Activated naive CD8-positive, alpha-beta T cell treated with anti-CD3 and anti-CD28 coated beads, Interleukin-2, amount 10 ng/mL, durations not matched to agents 7 days and 5 days (primary cell): ENCODE results near the gene SLC37A1. TPM values are rescaled to one million over a fixed set of nuclear protein-coding genes. Genes with fewer than 3 reads are reported as not detected.
A peak's percentile ranks its signal among the peaks of the same experiment; 100 is the strongest.

Experiments used
- ATAC-seq: fragments of 150-1000 bp; cut with Tn5 transposase; one replicate; pipeline ENCODE4 v1.10.0; 2021; ENCODE audit warnings: low read depth, moderate library complexity
- POLR2A ChIA-PET: fragments of 350-600 bp; sonication (Branson Sonifier 250); formaldehyde crosslinking; loops from one replicate; lab custom pipeline; 2021; ENCODE audit warnings: antibody characterized with exemption; lab: Charles Lee
- DNase-seq: peaks from one replicate; pipeline ENCODE4 v3.0.0; 2021
- H3K27ac Mint-ChIP-seq: one replicate; pipeline ENCODE4 v1.8.0; 2022; ENCODE audit warnings: mild to moderate bottlenecking, mixed read lengths
- H3K27me3 Mint-ChIP-seq: one replicate; pipeline ENCODE4 v1.8.0; 2022; ENCODE audit warnings: mild to moderate bottlenecking, moderate library complexity, mixed read lengths
- H3K36me3 Mint-ChIP-seq: one replicate; pipeline ENCODE4 v1.8.0; 2021; ENCODE audit warnings: mild to moderate bottlenecking, mixed read lengths
- H3K4me1 Mint-ChIP-seq: one replicate; pipeline ENCODE4 v1.8.0; 2021; ENCODE audit warnings: mixed read lengths
- H3K4me3 Mint-ChIP-seq: one replicate; pipeline ENCODE4 v1.8.0; 2022; ENCODE audit warnings: mild to moderate bottlenecking, moderate library complexity, mixed read lengths
- H3K9me3 Mint-ChIP-seq: one replicate; pipeline ENCODE4 v1.8.0; 2021; ENCODE audit warnings: mixed read lengths
- total RNA-seq, 2 experiments: library from RNA; stranded (reverse); gene quantifications; one replicate each; pipeline ENCODE4 v1.2.3, GENCODE V29; 2021

SLC37A1 gene
- total RNA-seq, 2 experiments from 2014 or later: 24.7 to 25.4 TPM

- no peak for ATAC-seq
- DNase-seq: no peak
- Mint-ChIP-seq H3K4me1 (peaks cover 2% of the 10 kb centered on the region), H3K4me3 (no peak overlapping the region), H3K27ac (no peak overlapping the region), H3K9me3 (no peaks in the 10 kb centered on the region), H3K36me3 (no peaks in the 10 kb centered on the region), H3K27me3 (peaks cover 3% of the 10 kb centered on the region)
- POLR2A ChIA-PET: no interaction called here
Measured at GRCh38 chr21:42473498-42474042, 40.1 kb upstream of the SLC37A1 start.

GRCh38 chr21:42474043-42474831 lies 39.4 kb upstream of the SLC37A1 start:
- no peak overlapping the region for H3K27ac Mint-ChIP-seq

GRCh38 chr21:42475036-42475435 lies 38.6 kb upstream of the SLC37A1 start:
- Mint-ChIP-seq H3K27me3 (peaks cover 4% of the 10 kb centered on the region), H3K4me3 (no peak overlapping the region), H3K4me1 (no peaks in the 10 kb centered on the region), H3K9me3 (no peaks in the 10 kb centered on the region), H3K27ac (no peak overlapping the region), H3K36me3 (no peaks in the 10 kb centered on the region)
- DNase-seq: no peak
- no peak for ATAC-seq
- POLR2A ChIA-PET: no interaction called here

More at GRCh38 chr21:42474043-42474831, 39.4 kb upstream of the SLC37A1 start:
- Mint-ChIP-seq H3K27me3 (peaks cover 3% of the 10 kb centered on the region), H3K36me3 (no peaks in the 10 kb centered on the region), H3K4me3 (no peak overlapping the region), H3K4me1 (no peaks in the 10 kb centered on the region), H3K9me3 (no peaks in the 10 kb centered on the region)
- DNase-seq: no peak
- no peak for ATAC-seq
- POLR2A ChIA-PET: no interaction called here

GRCh38 chr21:42475526-42476387 lies 37.9 kb upstream of the SLC37A1 start:
- no peak overlapping the region for H3K4me3 Mint-ChIP-seq
- peaks cover 8% of the 10 kb centered on the region for H3K27me3 Mint-ChIP-seq
- ATAC-seq (no peak), DNase-seq (no peak)
- no peaks in the 10 kb centered on the region for H3K4me1 Mint-ChIP-seq
- no peak overlapping the region for H3K27ac Mint-ChIP-seq
- POLR2A ChIA-PET: no interaction called here
- H3K36me3 Mint-ChIP-seq: no peaks in the 10 kb centered on the region
- H3K9me3 Mint-ChIP-seq: no peaks in the 10 kb centered on the region

GRCh38 chr21:42476388-42477331 lies 37.0 kb upstream of the SLC37A1 start:
- peaks cover 9% of the 10 kb centered on the region for H3K27me3 Mint-ChIP-seq
- peak overlapping the region; percentile 53 for H3K27ac Mint-ChIP-seq
- no peak overlapping the region for H3K4me3 Mint-ChIP-seq
- H3K4me1 Mint-ChIP-seq: no peaks in the 10 kb centered on the region
- POLR2A ChIA-PET: no interaction called here
- no peaks in the 10 kb centered on the region for H3K36me3 Mint-ChIP-seq
- no peak for DNase-seq
- no peaks in the 10 kb centered on the region for H3K9me3 Mint-ChIP-seq
- ATAC-seq: no peak

GRCh38 chr21:42478504-42478903 lies 35.1 kb upstream of the SLC37A1 start:
- no peak overlapping the region for H3K4me3 Mint-ChIP-seq
- H3K9me3 Mint-ChIP-seq: no peaks in the 10 kb centered on the region
- peaks cover 11% of the 10 kb centered on the region for H3K27me3 Mint-ChIP-seq
- no peaks in the 10 kb centered on the region for H3K4me1 Mint-ChIP-seq
- ATAC-seq: no peak
- POLR2A ChIA-PET: no interaction called here
- no peak for DNase-seq
- no peaks in the 10 kb centered on the region for H3K36me3 Mint-ChIP-seq
- no peak overlapping the region for H3K27ac Mint-ChIP-seq

- Mint-ChIP-seq H3K27me3 (peaks cover 17% of the 10 kb centered on the region), H3K4me1 (no peaks in the 10 kb centered on the region), H3K36me3 (no peaks in the 10 kb centered on the region), H3K27ac (no peak overlapping the region), H3K4me3 (no peak overlapping the region), H3K9me3 (no peaks in the 10 kb centered on the region)
- DNase-seq: no peak
- no peak for ATAC-seq
- POLR2A ChIA-PET: interaction anchor here (0.7 kb wide), 1 partner anchor 35 kb away, joined by 3 read pairs; no protein-coding TSS in a partner anchor
Measured at GRCh38 chr21:42479582-42479981, 34.1 kb upstream of the SLC37A1 start.

- ATAC-seq: no peak
- H3K27me3 Mint-ChIP-seq: peaks cover 20% of the 10 kb centered on the region
- no peak for DNase-seq
- H3K4me1 Mint-ChIP-seq: no peaks in the 10 kb centered on the region
- no peak overlapping the region for H3K27ac Mint-ChIP-seq
- no peak overlapping the region for H3K4me3 Mint-ChIP-seq
- no peaks in the 10 kb centered on the region for H3K9me3 Mint-ChIP-seq
- POLR2A ChIA-PET: no interaction called here
- no peaks in the 10 kb centered on the region for H3K36me3 Mint-ChIP-seq
Measured at GRCh38 chr21:42480736-42481135, 32.9 kb upstream of the SLC37A1 start.

GRCh38 chr21:42481169-42481568 lies 32.5 kb upstream of the SLC37A1 start:
- no peaks in the 10 kb centered on the region for H3K9me3 Mint-ChIP-seq
- DNase-seq (no peak), ATAC-seq (no peak)
- POLR2A ChIA-PET: no interaction called here
- no peak overlapping the region for H3K27ac Mint-ChIP-seq
- peaks cover 19% of the 10 kb centered on the region for H3K27me3 Mint-ChIP-seq
- H3K4me1 Mint-ChIP-seq: no peaks in the 10 kb centered on the region
- H3K4me3 Mint-ChIP-seq: no peak overlapping the region
- H3K36me3 Mint-ChIP-seq: no peaks in the 10 kb centered on the region

- Mint-ChIP-seq H3K36me3 (peaks cover 2% of the 10 kb centered on the region), H3K4me1 (no peaks in the 10 kb centered on the region), H3K27me3 (peaks cover 37% of the 10 kb centered on the region), H3K4me3 (no peak overlapping the region), H3K9me3 (peaks cover 4% of the 10 kb centered on the region), H3K27ac (no peak overlapping the region)
- POLR2A ChIA-PET: no interaction called here
- ATAC-seq (no peak), DNase-seq (no peak)
Measured at GRCh38 chr21:42484966-42485365, 28.7 kb upstream of the SLC37A1 start.

GRCh38 chr21:42486072-42486471 lies 27.6 kb upstream of the SLC37A1 start:
- Mint-ChIP-seq H3K36me3 (peaks cover 2% of the 10 kb centered on the region), H3K27me3 (peaks cover 34% of the 10 kb centered on the region), H3K4me1 (peaks cover 2% of the 10 kb centered on the region), H3K27ac (no peak overlapping the region), H3K4me3 (no peak overlapping the region), H3K9me3 (peaks cover 4% of the 10 kb centered on the region)
- ATAC-seq (no peak), DNase-seq (no peak)
- POLR2A ChIA-PET: no interaction called here

- peaks cover 2% of the 10 kb centered on the region for H3K36me3 Mint-ChIP-seq
- ATAC-seq: no peak
Measured at GRCh38 chr21:42486531-42486930, 27.1 kb upstream of the SLC37A1 start.

More at GRCh38 chr21:42486531-42486930, 27.1 kb upstream of the SLC37A1 start:
- Mint-ChIP-seq H3K4me3 (no peak overlapping the region), H3K4me1 (peaks cover 2% of the 10 kb centered on the region), H3K27ac (no peak overlapping the region), H3K9me3 (peaks cover 4% of the 10 kb centered on the region), H3K27me3 (peaks cover 34% of the 10 kb centered on the region)
- POLR2A ChIA-PET: no interaction called here
- no peak for DNase-seq
